Epithelial cell of esophagus (primary cell): Measurements from ENCODE around the gene MTCH2.

Source experiments
- DNase-seq: peaks from one replicate; pipeline ENCODE4 v3.0.0; 2010; ENCODE audit warnings: low read depth
- H3K4me3 ChIP-seq: 2 replicates; pipeline ENCODE4 v1.5.1; 2011; ENCODE audit warnings: mild to moderate bottlenecking, low read length, control low read depth
- TF ChIP-seq, protein P1 (sequence below): IDR thresholded peaks from 2 replicates; pipeline ENCODE4 v1.5.1; 2011; ENCODE audit warnings: low read depth, mild to moderate bottlenecking, low read length, control low read depth, inconsistent platforms; ENCODE audit not compliant: insufficient read depth; ENCODE audit errors: missing control alignments

The MTCH2 gene

DNA sequence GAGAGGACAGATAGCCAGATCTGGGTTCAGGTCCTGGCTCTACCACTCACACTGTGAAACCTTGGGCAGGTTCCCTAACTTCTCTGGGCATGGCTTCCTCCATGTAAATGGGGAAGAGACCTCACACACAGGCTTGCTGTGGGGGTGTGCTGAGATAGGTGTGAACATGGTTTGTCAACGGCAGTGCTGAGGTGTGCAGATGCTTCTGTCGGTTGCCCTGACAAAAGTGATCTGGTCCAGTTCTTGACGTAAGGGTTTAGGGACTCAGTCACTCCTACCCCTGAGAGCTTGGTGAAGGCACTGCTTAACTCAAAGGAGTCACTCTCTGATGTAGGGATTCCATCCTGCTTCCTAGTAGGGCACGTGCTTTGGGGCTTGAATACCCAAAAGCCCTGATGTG lies 50.1 kb downstream of the MTCH2 start:
- H3K4me3 ChIP-seq: no peak overlapping the region
- TF ChIP-seq, protein P1, sequence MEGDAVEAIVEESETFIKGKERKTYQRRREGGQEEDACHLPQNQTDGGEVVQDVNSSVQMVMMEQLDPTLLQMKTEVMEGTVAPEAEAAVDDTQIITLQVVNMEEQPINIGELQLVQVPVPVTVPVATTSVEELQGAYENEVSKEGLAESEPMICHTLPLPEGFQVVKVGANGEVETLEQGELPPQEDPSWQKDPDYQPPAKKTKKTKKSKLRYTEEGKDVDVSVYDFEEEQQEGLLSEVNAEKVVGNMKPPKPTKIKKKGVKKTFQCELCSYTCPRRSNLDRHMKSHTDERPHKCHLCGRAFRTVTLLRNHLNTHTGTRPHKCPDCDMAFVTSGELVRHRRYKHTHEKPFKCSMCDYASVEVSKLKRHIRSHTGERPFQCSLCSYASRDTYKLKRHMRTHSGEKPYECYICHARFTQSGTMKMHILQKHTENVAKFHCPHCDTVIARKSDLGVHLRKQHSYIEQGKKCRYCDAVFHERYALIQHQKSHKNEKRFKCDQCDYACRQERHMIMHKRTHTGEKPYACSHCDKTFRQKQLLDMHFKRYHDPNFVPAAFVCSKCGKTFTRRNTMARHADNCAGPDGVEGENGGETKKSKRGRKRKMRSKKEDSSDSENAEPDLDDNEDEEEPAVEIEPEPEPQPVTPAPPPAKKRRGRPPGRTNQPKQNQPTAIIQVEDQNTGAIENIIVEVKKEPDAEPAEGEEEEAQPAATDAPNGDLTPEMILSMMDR: no peak
- no peak for DNase-seq

DNA sequence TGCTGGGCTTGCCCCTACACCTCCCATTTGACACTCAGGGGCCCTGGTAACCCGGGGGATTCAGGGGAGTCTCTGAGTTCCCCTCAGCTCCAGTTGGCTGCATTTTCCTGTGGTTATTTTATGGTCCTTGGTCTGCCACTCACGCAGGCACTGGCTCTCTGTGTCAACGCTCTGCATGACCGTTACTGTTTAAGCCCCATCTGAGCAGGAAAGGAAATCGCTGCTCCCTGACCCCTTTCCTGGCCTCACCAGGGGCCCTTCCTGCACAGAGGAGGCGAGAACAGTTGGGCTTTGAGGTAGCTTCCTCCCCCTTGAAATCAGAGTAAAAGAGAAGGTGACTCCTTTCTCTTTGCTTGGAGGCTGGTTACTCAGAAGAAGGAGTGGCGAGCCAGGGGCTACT lies 50.6 kb downstream of the MTCH2 start:
- H3K4me3 ChIP-seq: no peak overlapping the region
- TF ChIP-seq, protein P1: no peak
- no peak for DNase-seq

DNA sequence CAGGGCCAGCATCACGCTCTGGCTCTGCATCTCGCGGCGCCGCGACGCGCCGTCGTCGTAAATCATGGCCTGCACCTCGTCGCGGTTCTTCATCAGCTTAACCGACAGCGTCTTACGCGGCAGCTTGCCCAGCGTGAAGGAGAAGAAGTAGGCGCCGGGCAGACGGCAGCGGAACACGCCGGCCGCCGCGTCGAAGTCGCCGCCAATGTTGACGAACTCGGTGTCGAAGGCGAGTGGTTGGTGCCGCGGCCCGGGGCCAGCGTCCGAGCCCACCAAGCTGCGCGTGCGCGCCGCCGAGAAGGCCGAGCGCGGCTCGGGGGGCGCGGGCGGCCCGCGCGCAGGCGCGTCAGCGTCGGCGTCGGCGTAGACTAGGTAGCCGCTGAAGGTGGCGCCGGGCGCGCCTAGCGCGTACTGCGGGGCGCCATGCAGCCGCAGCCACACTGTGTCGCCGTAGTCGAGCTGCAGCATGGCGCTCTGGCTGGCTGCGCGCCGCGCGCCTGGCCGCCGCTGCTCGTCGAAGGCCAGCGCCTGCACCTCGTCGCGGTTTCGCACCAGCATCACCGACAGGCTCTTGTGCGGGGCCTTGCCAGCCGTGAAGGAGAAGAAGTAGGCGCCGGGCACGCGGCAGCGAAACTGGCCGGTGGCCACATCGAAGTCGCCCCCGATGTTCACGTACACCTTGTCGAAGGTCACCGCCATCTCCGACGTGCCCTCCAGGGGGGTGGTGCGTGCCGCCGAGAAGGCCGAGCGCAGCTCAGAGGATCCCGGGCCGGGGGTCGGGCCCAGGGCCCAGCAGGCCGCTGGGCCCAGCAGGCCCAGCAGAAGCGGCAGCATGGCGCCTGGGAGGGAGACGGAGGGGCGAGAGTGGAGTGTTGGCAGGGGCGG lies 52.1 kb downstream of the MTCH2 start:
- H3K4me3 ChIP-seq: peak overlapping the region; percentile 26
- TF ChIP-seq, protein P1: no peak
- DNase-seq: no peak

DNA sequence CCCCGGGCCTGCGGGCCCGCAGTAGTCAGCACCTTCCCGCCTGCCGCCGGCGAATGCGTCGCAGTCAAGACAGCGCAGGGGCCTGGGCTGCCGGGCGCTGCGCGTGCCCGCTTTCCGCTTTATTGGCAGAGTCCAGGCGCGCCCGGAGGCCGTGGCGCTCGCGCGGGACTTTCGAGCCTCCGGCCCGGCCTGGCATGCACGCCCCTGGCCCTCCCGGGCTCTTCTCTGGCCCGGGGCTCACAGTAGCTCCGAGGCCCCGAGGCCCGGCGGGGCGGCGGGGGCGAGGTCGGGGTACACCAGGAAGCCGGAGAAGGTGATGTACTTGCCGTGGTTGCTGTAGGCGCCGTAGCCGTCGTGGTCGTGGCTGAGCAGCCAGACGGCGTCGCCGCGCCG lies 52.8 kb downstream of the MTCH2 start:
- peak overlapping the region; percentile 26 for H3K4me3 ChIP-seq
- TF ChIP-seq, protein P1: no peak
- no peak for DNase-seq

DNA sequence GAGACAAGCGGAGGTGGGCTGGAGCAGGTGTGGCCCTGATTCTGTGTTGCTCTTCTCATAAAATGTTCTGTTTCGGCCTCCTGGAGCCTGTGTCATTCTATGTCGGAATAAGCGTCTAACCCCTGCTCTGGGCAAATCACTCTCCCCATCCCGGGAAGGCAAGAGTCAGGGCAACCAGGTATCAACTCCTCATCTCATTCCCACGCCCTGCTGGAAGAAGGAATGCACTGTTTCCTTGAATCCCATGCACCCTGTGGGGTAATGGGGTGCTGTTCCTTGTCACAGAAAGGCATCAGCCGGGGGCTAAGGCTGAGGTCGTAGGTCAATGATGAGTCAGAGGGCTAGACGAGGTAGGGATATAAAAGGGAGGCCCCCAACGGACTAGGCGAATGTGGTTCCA lies 53.2 kb downstream of the MTCH2 start:
- H3K4me3 ChIP-seq: no peak overlapping the region
- DNase-seq: no peak
- TF ChIP-seq, protein P1: no peak

DNA sequence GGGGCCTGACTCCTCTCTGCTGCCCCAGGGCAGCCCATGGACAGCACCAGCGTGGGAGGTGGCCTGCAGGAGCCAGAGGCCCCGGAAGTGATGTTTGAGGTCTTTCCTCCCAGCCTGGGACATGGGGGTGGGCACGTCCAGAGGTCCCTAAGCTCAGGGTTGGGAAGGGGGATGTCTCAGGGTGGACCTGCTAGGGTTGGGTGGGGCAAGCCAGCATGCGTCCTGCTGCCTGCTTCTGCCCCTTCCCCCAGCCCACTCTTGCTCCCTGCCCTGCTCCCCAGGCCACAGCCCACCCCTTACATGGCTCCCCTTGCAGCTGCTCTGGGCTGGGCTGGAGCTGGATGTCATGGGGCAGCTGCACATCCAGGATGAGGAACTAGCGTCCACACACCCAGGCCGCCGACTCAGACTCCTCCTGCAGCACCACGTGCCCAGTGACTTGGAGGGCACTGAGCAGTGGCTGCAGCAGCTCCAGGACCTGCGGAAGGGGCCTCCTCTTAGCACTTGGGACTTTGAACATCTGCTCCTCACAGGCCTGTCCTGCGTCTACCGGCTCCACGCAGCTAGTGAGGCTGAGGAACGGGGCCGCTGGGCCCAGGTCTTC lies 54.5 kb downstream of the MTCH2 start:
- no peak for DNase-seq
- TF ChIP-seq, protein P1: no peak
- H3K4me3 ChIP-seq: no peak overlapping the region
